Fibroblast of lung (primary cell): Measurements from ENCODE around the gene FNDC10. TPM values are rescaled to one million over a fixed set of nuclear protein-coding genes. Genes with fewer than 3 reads are reported as not detected.

ENCODE experiments used
- DNase-seq, 2 donors: peaks; one replicate each; pipeline versions ENCODE4 v3.0.0 to v3.0.0-alpha.2; 2010; ENCODE audit warnings: low read depth in 2 of 2
- H2AFZ ChIP-seq: 2 replicates; pipeline ENCODE4 v1.5.1; 2012; ENCODE audit warnings: low read length, control low read depth, inconsistent platforms
- H3K27ac ChIP-seq: 2 replicates; pipeline ENCODE4 v1.5.1; 2011; ENCODE audit warnings: low read length, control low read depth; ENCODE audit not compliant: insufficient read depth
- H3K27me3 ChIP-seq: 2 replicates; pipeline ENCODE4 v1.5.1; 2011; ENCODE audit warnings: mild to moderate bottlenecking, low read length; ENCODE audit not compliant: control insufficient read depth, insufficient read depth
- H3K36me3 ChIP-seq: 2 replicates; pipeline ENCODE4 v1.5.1; 2011; ENCODE audit warnings: low read length; ENCODE audit not compliant: control insufficient read depth, insufficient read depth
- H3K4me1 ChIP-seq: 2 replicates; pipeline ENCODE4 v1.5.1; 2011; ENCODE audit warnings: low read length; ENCODE audit not compliant: control insufficient read depth, insufficient read depth; ENCODE audit errors: extremely low read depth
- H3K4me2 ChIP-seq: 2 replicates; pipeline ENCODE4 v1.5.1; 2011; ENCODE audit warnings: low read length, control low read depth; ENCODE audit not compliant: insufficient read depth; ENCODE audit errors: extremely low read depth
- H3K4me3 ChIP-seq, 4 experiments: fragments of 200-600 bp in 1 of 4; sonication (generic) in 1 of 4; replicated peaks in 1 of 4; 2 replicates each; pipeline ENCODE4 v1.5.1; 2011 to 2016; ENCODE audit warnings: low read length in 4 of 4, low read depth in 3 of 4, mild to moderate bottlenecking in 3 of 4, control low read depth in 2 of 4, inconsistent platforms in 1 of 4, mixed read lengths in 1 of 4; ENCODE audit not compliant: insufficient read depth in 1 of 4; ENCODE audit errors: control extremely low read depth in 1 of 4
- H3K79me2 ChIP-seq: 2 replicates; pipeline ENCODE4 v1.5.1; 2012; ENCODE audit warnings: mild to moderate bottlenecking, low read length, inconsistent platforms; ENCODE audit not compliant: control insufficient read depth, insufficient read depth
- H3K9ac ChIP-seq: 2 replicates; pipeline ENCODE4 v1.5.1; 2011; ENCODE audit warnings: mild to moderate bottlenecking, low read length, control low read depth; ENCODE audit not compliant: insufficient read depth
- H3K9me3 ChIP-seq: 2 replicates; pipeline ENCODE4 v1.5.1; 2012; ENCODE audit warnings: low read depth, low read length; ENCODE audit not compliant: control insufficient read depth, insufficient read depth
- H4K20me1 ChIP-seq: 2 replicates; pipeline ENCODE4 v1.5.1; 2011; ENCODE audit warnings: low read length; ENCODE audit not compliant: control insufficient read depth, insufficient read depth; ENCODE audit errors: extremely low read depth
- CTCF ChIP-seq, 2 donors: IDR thresholded peaks in 1 of 2; conservative IDR thresholded peaks in 1 of 2; 1 replicate in 1 of 2; 2 replicates in 1 of 2; pipeline ENCODE4 v1.5.1; 2011 to 2012; ENCODE audit warnings: low read length in 2 of 2, control low read depth in 1 of 2, inconsistent platforms in 1 of 2, low read depth in 1 of 2, mild to moderate bottlenecking in 1 of 2
- EZH2 ChIP-seq: IDR thresholded peaks from 2 replicates; pipeline ENCODE4 v1.5.1; 2012; ENCODE audit warnings: low read length, control low read depth, mild to moderate bottlenecking; ENCODE audit errors: missing control alignments
- polyA plus RNA-seq, 2 donors: library from polyadenylated mRNA; depleted of rRNA in 1 of 2; stranded (reverse) in 1 of 2; unstranded in 1 of 2; fragments of >200 nt; gene quantifications; 2 replicates each; pipeline ENCODE4 v1.2.1, GENCODE V29; 2011 to 2012; ENCODE audit warnings: missing spikeins in 1 of 2
- total RNA-seq: library from RNA; depleted of rRNA; stranded (reverse); fragments of >200 nt; gene quantifications from 2 replicates; pipeline ENCODE4 v1.2.1, GENCODE V29; 2014

The FNDC10 gene
- total and polyA plus RNA-seq, 2 donors (not counting 1 experiment from before 2014, with no cell fraction given): 0.50 to 2.0 TPM

- Histone ChIP-seq H4K20me1 (no peaks in the 10 kb centered on the region), H3K9ac (no peak overlapping the region), H3K4me1 (no peaks in the 10 kb centered on the region), H3K79me2 (no peaks in the 10 kb centered on the region), H3K27ac (no peak overlapping the region), H3K27me3 (no peaks in the 10 kb centered on the region), H2AFZ (no peak overlapping the region), H3K9me3 (no peaks in the 10 kb centered on the region), H3K4me3 (no peak overlapping the region), H3K36me3 (no peaks in the 10 kb centered on the region), H3K4me2 (no peak overlapping the region)
- TF ChIP-seq CTCF (conservative IDR thresholded peaks at IDR 0.05 in 1 of 2, IDR thresholded peaks at IDR 0.05 in 1 of 2; ENCODE audit: low read depth in 1 of 2, low read length in 2 of 2) (no peak), EZH2 (no peak)
- no peak for DNase-seq
Observed at GRCh38 chr1:1606232-1606631, 6.3 kb upstream of the FNDC10 start.

DNA sequence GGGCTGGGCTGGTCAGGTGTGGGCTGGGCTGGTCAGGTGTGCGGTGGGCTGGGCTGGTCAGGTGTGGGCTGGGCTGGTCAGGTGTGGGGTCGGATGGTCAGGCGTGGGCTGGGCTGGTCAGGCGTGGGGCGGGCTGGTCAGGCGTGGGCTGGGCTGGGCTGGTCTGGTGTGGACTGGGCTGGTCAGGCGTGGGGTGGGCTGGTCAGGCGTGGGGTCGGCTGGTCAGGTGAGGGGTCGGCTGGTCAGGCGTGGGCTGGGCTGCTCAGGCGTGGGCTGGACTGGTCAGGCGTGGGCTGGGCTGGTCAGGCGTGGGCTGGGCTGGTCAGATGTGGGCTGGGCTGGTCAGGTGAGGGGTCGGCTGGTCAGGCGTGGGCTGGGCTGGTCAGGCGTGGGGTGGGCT lies 5.8 kb upstream of the FNDC10 start:
- no peak overlapping the region for H2AFZ ChIP-seq
- no peak overlapping the region for H3K4me3 ChIP-seq
- no peaks in the 10 kb centered on the region for H3K4me1 ChIP-seq
- H3K9me3 ChIP-seq: no peaks in the 10 kb centered on the region
- no peaks in the 10 kb centered on the region for H3K36me3 ChIP-seq
- no peaks in the 10 kb centered on the region for H4K20me1 ChIP-seq
- DNase-seq: no peak
- TF ChIP-seq EZH2: no peak
- TF ChIP-seq CTCF (conservative IDR thresholded peaks at IDR 0.05 in 1 of 2, IDR thresholded peaks at IDR 0.05 in 1 of 2; ENCODE audit: low read depth in 1 of 2, low read length in 2 of 2): no peak
- no peaks in the 10 kb centered on the region for H3K79me2 ChIP-seq
- no peak overlapping the region for H3K9ac ChIP-seq
- no peak overlapping the region for H3K27ac ChIP-seq
- H3K27me3 ChIP-seq: no peaks in the 10 kb centered on the region
- H3K4me2 ChIP-seq: no peak overlapping the region

GRCh38 chr1:1605034-1605591 lies 5.2 kb upstream of the FNDC10 start:
- Histone ChIP-seq H3K79me2 (no peaks in the 10 kb centered on the region), H3K27me3 (peaks cover 4% of the 10 kb centered on the region), H3K27ac (no peak overlapping the region), H3K4me1 (no peaks in the 10 kb centered on the region), H3K4me3 (no peak overlapping the region), H3K4me2 (no peak overlapping the region), H4K20me1 (no peaks in the 10 kb centered on the region), H3K9me3 (no peaks in the 10 kb centered on the region), H3K9ac (no peak overlapping the region), H2AFZ (no peak overlapping the region), H3K36me3 (no peaks in the 10 kb centered on the region)
- TF ChIP-seq CTCF (conservative IDR thresholded peaks at IDR 0.05 in 1 of 2, IDR thresholded peaks at IDR 0.05 in 1 of 2; ENCODE audit: low read depth in 1 of 2, low read length in 2 of 2) (no peak), EZH2 (no peak)
- no peak for DNase-seq
